OCI-LY1 (cell line): Measurements from ENCODE around the gene DNAJC3.

Experiments used
- H2AFZ ChIP-seq: fragments of 200-600 bp; sonication (generic), shearing (Covaris generic); 2 replicates; pipeline ENCODE4 v1.6.0; 2014; ENCODE audit warnings: antibody characterized with exemption, mild to moderate bottlenecking, low read length
- H3F3A ChIP-seq: fragments of 200-600 bp; sonication (generic), shearing (Covaris generic); 2 replicates; pipeline ENCODE4 v1.6.0; 2014; ENCODE audit warnings: mild to moderate bottlenecking, antibody characterized with exemption, low read length, moderate library complexity; ENCODE audit not compliant: insufficient read depth
- H3K27ac ChIP-seq: fragments of 200-600 bp; sonication (generic); 2 replicates; pipeline ENCODE4 v1.5.1; 2014; ENCODE audit warnings: low read length, mixed run types, mild to moderate bottlenecking, low read depth; ENCODE audit not compliant: poor library complexity, severe bottlenecking
- H3K27me3 ChIP-seq: fragments of 200-600 bp; sonication (generic); 2 replicates; pipeline ENCODE4 v1.6.0; 2014; ENCODE audit warnings: antibody characterized with exemption, mild to moderate bottlenecking, low read length, moderate library complexity; ENCODE audit not compliant: insufficient read depth
- H3K36me3 ChIP-seq: fragments of 200-600 bp; sonication (generic); 2 replicates; pipeline ENCODE4 v1.6.1; 2014; ENCODE audit warnings: mild to moderate bottlenecking, antibody characterized with exemption, low read length, moderate library complexity, mixed read lengths; ENCODE audit not compliant: insufficient read depth
- H3K4me1 ChIP-seq: fragments of 200-600 bp; sonication (generic); 2 replicates; pipeline ENCODE4 v1.5.1; 2014; ENCODE audit warnings: mild to moderate bottlenecking, low read length, moderate library complexity; ENCODE audit not compliant: insufficient read depth, severe bottlenecking
- H3K4me2 ChIP-seq: fragments of 200-600 bp; sonication (generic), shearing (Covaris generic); 2 replicates; pipeline ENCODE4 v1.6.1; 2014; ENCODE audit warnings: low read length
- H3K4me3 ChIP-seq: fragments of 200-600 bp; sonication (generic); 2 replicates; pipeline ENCODE4 v1.5.1; 2014; ENCODE audit warnings: low read length, low read depth, mild to moderate bottlenecking, mixed read lengths; ENCODE audit not compliant: poor library complexity, severe bottlenecking
- H3K79me2 ChIP-seq: fragments of 200-600 bp; shearing (Covaris generic); 2 replicates; pipeline ENCODE4 v1.6.1; 2016; ENCODE audit warnings: mixed run types, low read length, mixed read lengths; ENCODE audit not compliant: insufficient read depth
- H3K9ac ChIP-seq: fragments of 200-600 bp; sonication (generic), shearing (Covaris generic); 2 replicates; pipeline ENCODE4 v1.6.1; 2014; ENCODE audit warnings: mild to moderate bottlenecking, low read length, mixed read lengths
- H3K9me2 ChIP-seq: fragments of 200-600 bp; sonication (generic), shearing (Covaris generic); 2 replicates; pipeline ENCODE4 v1.6.1; 2014; ENCODE audit warnings: low read depth, mild to moderate bottlenecking, low read length, mixed read lengths
- H3K9me3 ChIP-seq: fragments of 200-600 bp; shearing (Covaris generic); 2 replicates; pipeline ENCODE4 v1.6.1; 2014; ENCODE audit warnings: low read length, mixed read lengths
- H4K20me1 ChIP-seq: fragments of 200-600 bp; sonication (generic), shearing (Covaris generic); 2 replicates; pipeline ENCODE4 v1.6.0; 2016; ENCODE audit warnings: mild to moderate bottlenecking, low read length; ENCODE audit not compliant: insufficient read depth
- CTCF ChIP-seq: fragments of 200-600 bp; sonication (generic), shearing (Covaris generic); IDR thresholded peaks from 2 replicates; pipeline ENCODE4 v1.5.1; 2017; ENCODE audit warnings: mild to moderate bottlenecking, antibody characterized with exemption, low read length, moderate library complexity, mixed read lengths
- EZH2 ChIP-seq: fragments of 200-600 bp; sonication (generic), shearing (Covaris generic); IDR thresholded peaks from 2 replicates; pipeline ENCODE4 v1.8.0; 2017; ENCODE audit warnings: borderline replicate concordance, mixed run types, mild to moderate bottlenecking, antibody characterized with exemption, low read length, moderate library complexity, mixed read lengths

The DNAJC3 gene

DNA sequence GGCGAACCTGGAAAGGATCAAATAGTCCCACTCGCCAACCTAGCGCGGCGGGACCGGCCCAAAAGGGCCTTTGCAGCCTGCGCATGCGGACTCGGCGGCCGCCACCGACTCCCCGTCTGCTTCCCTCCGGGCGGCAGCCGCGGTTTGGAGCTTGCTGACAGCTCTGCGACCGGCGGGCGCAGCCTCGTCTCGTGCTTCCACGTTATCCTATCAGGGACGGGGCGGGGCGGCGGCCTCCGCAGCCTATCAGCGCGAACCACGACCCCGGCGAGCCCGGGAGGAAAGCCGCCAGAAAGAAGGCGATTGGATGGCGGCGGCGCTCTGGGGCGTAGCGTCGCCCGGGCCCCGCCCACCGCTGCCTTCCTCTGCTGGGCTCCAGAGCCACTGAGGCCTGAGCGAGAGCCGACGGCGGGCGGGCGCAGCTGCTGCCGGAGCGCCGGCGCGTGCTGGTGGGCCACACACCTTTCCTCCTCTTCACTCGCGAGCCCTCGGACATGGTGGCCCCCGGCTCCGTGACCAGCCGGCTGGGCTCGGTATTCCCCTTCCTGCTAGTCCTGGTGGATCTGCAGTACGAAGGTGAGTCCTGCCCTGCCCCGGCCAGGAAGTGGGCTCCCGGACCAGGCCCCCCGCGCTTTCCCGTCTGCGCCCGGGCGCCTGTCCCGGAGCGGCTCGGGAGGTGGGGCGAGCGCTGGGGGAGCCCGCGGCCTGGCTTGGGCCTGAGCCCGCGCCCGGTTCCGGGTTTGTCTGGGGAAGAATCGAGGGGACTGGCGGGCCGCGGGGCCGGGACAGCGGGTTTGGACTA is at the start of gene DNAJC3:
Gene DNAJC3, plus strand, starts transcription at position 378 of the 802 bp plus-strand sequence. Its CDS starts 117 bp downstream, at position 495.
- TF ChIP-seq CTCF, result no peak
- TF ChIP-seq EZH2, result no peak
- Histone ChIP-seq H3K79me2 (peaks cover 46% of the 10 kb centered on the region), H3K4me1 (peaks cover 40% of the 10 kb centered on the region), H3K4me2 (peak within 1 kb of the TSS; percentile 83), H3K4me3 (peak within 1 kb of the TSS; percentile 75), H3K9ac (peak within 1 kb of the TSS; percentile 84), H3K9me2 (no peaks in the 10 kb centered on the region), H3F3A (no peaks in the 10 kb centered on the region), H3K36me3 (peaks cover 23% of the 10 kb centered on the region), H2AFZ (peak within 1 kb of the TSS; percentile 59), H3K9me3 (peaks cover 12% of the 10 kb centered on the region), H4K20me1 (no peaks in the 10 kb centered on the region), H3K27me3 (no peaks in the 10 kb centered on the region), H3K27ac (peak within 1 kb of the TSS; percentile 58)

GRCh38 chr13:95627590-95627989 is 49.3 kb upstream of the DNAJC3 start:
- H3K9me3 ChIP-seq, result no peaks in the 10 kb centered on the region

GRCh38 chr13:95628488-95628887 is 48.5 kb upstream of the DNAJC3 start:
- Histone ChIP-seq H3K9me2 (no peaks in the 10 kb centered on the region), H4K20me1 (no peaks in the 10 kb centered on the region), H3K27me3 (no peaks in the 10 kb centered on the region), H3K9me3 (no peaks in the 10 kb centered on the region), H3K27ac (no peak overlapping the region), H3K4me3 (no peak overlapping the region), H2AFZ (no peak overlapping the region), H3K4me2 (no peak overlapping the region), H3F3A (no peaks in the 10 kb centered on the region), H3K4me1 (no peaks in the 10 kb centered on the region), H3K36me3 (no peaks in the 10 kb centered on the region), H3K9ac (no peak overlapping the region), H3K79me2 (no peaks in the 10 kb centered on the region)
- TF ChIP-seq CTCF (no peak), EZH2 (no peak)

More at GRCh38 chr13:95627590-95627989, 49.3 kb upstream of the DNAJC3 start:
- TF ChIP-seq CTCF, result no peak
- no peak for TF ChIP-seq EZH2
- no peak overlapping the region for H3K4me3 ChIP-seq
- H4K20me1 ChIP-seq, result no peaks in the 10 kb centered on the region
- H3K4me1 ChIP-seq, result no peaks in the 10 kb centered on the region
- H3K79me2 ChIP-seq, result no peaks in the 10 kb centered on the region
- H3K9ac ChIP-seq, result no peak overlapping the region
- H3K4me2 ChIP-seq, result no peak overlapping the region
- no peaks in the 10 kb centered on the region for H3K9me2 ChIP-seq
- H2AFZ ChIP-seq, result no peak overlapping the region
- no peaks in the 10 kb centered on the region for H3K27me3 ChIP-seq
- no peak overlapping the region for H3K27ac ChIP-seq
- H3K36me3 ChIP-seq, result no peaks in the 10 kb centered on the region
- H3F3A ChIP-seq, result no peaks in the 10 kb centered on the region
